ENCODE results near the gene TMCC1. TPM values are rescaled to one million over a fixed set of nuclear protein-coding genes. Genes with fewer than 3 reads are reported as not detected.
A peak's percentile ranks its signal among the peaks of the same experiment; 100 is the strongest.

Gene TMCC1
- total RNA-seq, 2 donors from 2014 or later: 10.1 to 13.2 TPM

DNA sequence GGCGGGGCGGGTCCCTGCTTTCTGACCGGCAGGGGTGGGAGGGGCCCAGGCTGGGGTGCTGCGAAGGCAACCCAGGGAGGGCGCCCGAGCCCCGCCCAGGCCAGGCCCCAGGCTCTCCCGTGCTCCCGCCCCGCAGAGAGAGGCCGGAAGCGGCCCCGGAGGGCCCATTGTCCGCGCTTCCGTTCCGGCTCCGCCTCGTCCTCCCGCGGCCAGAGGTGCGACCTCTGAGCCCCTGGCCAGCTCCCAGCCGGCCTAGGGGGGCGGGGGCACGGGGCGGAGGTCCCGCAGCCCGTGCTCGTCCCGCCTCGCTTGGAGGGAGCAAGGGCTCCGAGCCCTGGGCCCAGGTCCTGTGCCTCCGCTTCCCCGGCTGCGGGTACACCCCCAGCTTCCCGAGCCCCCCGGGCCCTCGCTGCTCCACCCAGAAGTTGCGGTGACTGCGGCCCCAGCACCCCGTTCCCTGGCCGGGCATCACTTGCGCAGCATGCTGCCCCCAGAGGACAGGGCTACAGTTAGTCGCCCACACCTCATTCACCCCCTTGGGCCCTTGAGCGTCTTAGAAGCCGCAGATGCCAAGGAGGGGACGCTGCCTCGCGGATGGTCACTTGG lies 266.7 kb downstream of the TMCC1 start:
- 0% methylated on average over 8 to 35 of the region's 49 CpGs for WGBS, 2 donors
- Histone ChIP-seq H3K4me1 (peaks cover 53% of the 10 kb centered on the region), H3K27me3 (no peaks in the 10 kb centered on the region), H3K27ac (peak overlapping the region; percentile 86 to 97 (median 94)), H3K9me3 (no peaks in the 10 kb centered on the region), H3K4me3 (peak overlapping the region; percentile 28 to 46), H3K36me3 (replicated peaks in 1 of 2; ENCODE audit: insufficient read depth in 1 of 2, low read depth in 2 of 2) (no peaks in the 10 kb centered on the region)
- intact Hi-C loops (cut with DNase I): loop anchor here (5.0 kb wide), 1 partner anchor 305 kb away; no protein-coding TSS in a partner anchor
- peak; percentile 90 for ATAC-seq
- peak; percentile 91 to 97 (median 94) for DNase-seq
- peak in 3 of 7 experiments; percentile 1 to 23 (median 5) for TF ChIP-seq CTCF (IDR thresholded peaks at IDR 0.05)
- peak; percentile 75 to 91 (median 88) for TF ChIP-seq POLR2A (IDR thresholded peaks at IDR 0.05)

DNA sequence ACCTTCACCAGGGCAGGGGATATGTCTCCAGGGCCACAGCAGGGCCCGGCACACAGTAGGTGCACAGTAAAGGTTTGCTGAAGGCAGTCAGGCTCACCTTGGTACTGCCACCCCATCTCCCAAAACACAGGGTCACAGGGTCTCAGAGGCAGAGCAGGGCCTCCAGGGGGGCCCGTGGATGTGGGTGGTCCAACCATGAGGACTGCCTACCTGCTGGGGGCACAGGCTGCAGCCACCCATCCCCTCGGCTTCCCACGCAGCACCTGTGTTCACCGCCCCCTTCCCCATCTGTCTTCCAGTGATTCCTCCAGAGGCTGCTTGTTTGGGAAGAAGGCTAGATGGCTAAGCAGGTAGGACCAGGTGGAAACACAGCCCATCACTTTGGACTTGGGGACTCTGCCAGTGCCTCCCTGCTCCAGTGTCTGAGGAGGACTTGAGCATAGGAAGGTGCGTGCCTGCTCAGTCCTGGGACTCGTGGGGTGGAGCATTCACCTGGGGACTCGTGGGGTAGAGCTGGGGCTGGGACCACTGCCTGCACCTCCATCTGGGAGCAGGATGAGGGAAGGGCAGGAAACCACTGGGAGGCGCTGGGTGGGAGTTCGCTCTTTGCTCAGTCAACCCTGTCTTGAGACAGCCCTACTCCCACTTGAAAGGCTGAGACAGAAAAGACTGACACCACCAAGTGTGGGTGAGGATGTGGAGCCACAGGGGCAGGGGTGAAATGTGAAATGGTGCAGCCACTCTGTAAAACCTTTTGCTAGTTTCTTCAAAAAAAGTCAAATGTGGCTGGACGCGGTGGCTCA lies 268.2 kb downstream of the TMCC1 start:
- DNase-seq (no peak), ATAC-seq (no peak)
- intact Hi-C loops (cut with DNase I): loop anchor here (5.0 kb wide), 1 partner anchor 307 kb away; no protein-coding TSS in a partner anchor
- TF ChIP-seq POLR2A (IDR thresholded peaks at IDR 0.05): no peak
- TF ChIP-seq CTCF (IDR thresholded peaks at IDR 0.05): no peak
- Histone ChIP-seq H3K36me3 (replicated peaks in 1 of 2; ENCODE audit: insufficient read depth in 1 of 2, low read depth in 2 of 2) (no peaks in the 10 kb centered on the region), H3K4me3 (no peak overlapping the region), H3K4me1 (peaks cover 53% of the 10 kb centered on the region), H3K27ac (peak overlapping the region; percentile 25 to 97 (median 94)), H3K27me3 (no peaks in the 10 kb centered on the region), H3K9me3 (no peaks in the 10 kb centered on the region)
- 81 to 90% methylated on average over 8 to 12 of the region's 12 CpGs for WGBS, 2 donors

- DNase-seq: peak in 2 of 4 donors; percentile 20 to 63
- intact Hi-C loops (cut with DNase I): loop anchor here (5.0 kb wide), 1 partner anchor 308 kb away; no protein-coding TSS in a partner anchor
- Histone ChIP-seq H3K4me3 (no peak overlapping the region), H3K36me3 (replicated peaks in 1 of 2; ENCODE audit: insufficient read depth in 1 of 2, low read depth in 2 of 2) (no peaks in the 10 kb centered on the region), H3K27ac (peak overlapping the region in 3 of 4 donors; percentile 25 to 97 (median 96)), H3K9me3 (no peaks in the 10 kb centered on the region), H3K27me3 (no peaks in the 10 kb centered on the region), H3K4me1 (peaks cover 53% of the 10 kb centered on the region)
- no peak for ATAC-seq
- 77 to 89% methylated on average over 9 to 11 of the region's 11 CpGs for WGBS, 2 donors
- no peak for TF ChIP-seq CTCF (IDR thresholded peaks at IDR 0.05)
- peak in 1 of 3 donors; percentile 15 for TF ChIP-seq POLR2A (IDR thresholded peaks at IDR 0.05)
These were observed 269.0 kb downstream of the TMCC1 start for GRCh38 chr3:129624347-129625071.

- Histone ChIP-seq H3K4me1 (peaks cover 52% of the 10 kb centered on the region), H3K4me3 (no peak overlapping the region), H3K36me3 (replicated peaks in 1 of 2; ENCODE audit: insufficient read depth in 1 of 2, low read depth in 2 of 2) (no peaks in the 10 kb centered on the region), H3K27ac (peak overlapping the region; percentile 8 to 96 (median 36)), H3K9me3 (no peaks in the 10 kb centered on the region), H3K27me3 (no peaks in the 10 kb centered on the region)
- ATAC-seq: no peak
- DNase-seq: peak; percentile 56 to 81 (median 66)
- no peak for TF ChIP-seq POLR2A (IDR thresholded peaks at IDR 0.05)
- TF ChIP-seq CTCF (IDR thresholded peaks at IDR 0.05): no peak
- WGBS, 2 donors: 36% methylated on average over 2 to 17 of the region's 17 CpGs
- intact Hi-C loops (cut with DNase I): no loop called here
These were observed 269.9 kb downstream of the TMCC1 start for GRCh38 chr3:129623447-129624118.
